Eye (tissue), 1 donor: Measurements from ENCODE around the gene CXCL5.
"Not testable (repeated sequence)": the region's sequence is repeated elsewhere in the genome, so short reads cannot be mapped to it uniquely, and the experiment has no call there.

Experiments
- DNase-seq: peaks from one replicate; pipeline ENCODE4 v3.0.0-alpha.2; 2015

Gene CXCL5

GRCh38 chr4:74014332-74014731, 15.9 kb upstream of the CXCL5 start:
- DNase-seq, result no peak

GRCh38 chr4:74013264-74013663, 14.8 kb upstream of the CXCL5 start:
- DNase-seq, result no peak

GRCh38 chr4:74012130-74012529, 13.7 kb upstream of the CXCL5 start:
- DNase-seq, result no peak

GRCh38 chr4:74009307-74009706, 10.8 kb upstream of the CXCL5 start:
- no peak for DNase-seq

- no peak for DNase-seq
Observed at GRCh38 chr4:74006009-74006476, 7.6 kb upstream of the CXCL5 start.

- DNase-seq, result no peak
Observed at GRCh38 chr4:74005528-74005927, 7.1 kb upstream of the CXCL5 start.

- no peak for DNase-seq
Observed at GRCh38 chr4:74004668-74005067, 6.2 kb upstream of the CXCL5 start.

GRCh38 chr4:74000301-74000700, 1.8 kb upstream of the CXCL5 start:
- DNase-seq, result no peak

GRCh38 chr4:73992050-73992449, 6.4 kb downstream of the CXCL5 start:
- DNase-seq, result no peak

- DNase-seq, result no peak
Observed at GRCh38 chr4:73991742-73992000, 6.8 kb downstream of the CXCL5 start.

- no peak for DNase-seq
Observed at GRCh38 chr4:73990988-73991741, 7.3 kb downstream of the CXCL5 start.

- no peak for DNase-seq
Observed at GRCh38 chr4:73989928-73990327, 8.5 kb downstream of the CXCL5 start.

- DNase-seq, result no peak
Observed at GRCh38 chr4:73989031-73989430, 9.4 kb downstream of the CXCL5 start.

- no peak for DNase-seq
Observed at GRCh38 chr4:73988061-73988460, 10.4 kb downstream of the CXCL5 start, which contains the start of gene PPBP. PPBP (minus strand) TSS chr4:73988190; CDS start chr4:73988103, 87 bp downstream.

GRCh38 chr4:73985528-73985852, 13.0 kb downstream of the CXCL5 start:
- DNase-seq, result no peak

- no peak for DNase-seq
Observed at GRCh38 chr4:73984736-73985527, 13.5 kb downstream of the CXCL5 start.

- DNase-seq, result not testable (repeated sequence)
Observed at GRCh38 chr4:73981175-73981574, 17.3 kb downstream of the CXCL5 start.

GRCh38 chr4:73979407-73979957, 19.0 kb downstream of the CXCL5 start:
- DNase-seq, result no peak

GRCh38 chr4:73978886-73979285, 19.6 kb downstream of the CXCL5 start:
- DNase-seq, result no peak

GRCh38 chr4:73976716-73977115, 21.8 kb downstream of the CXCL5 start:
- DNase-seq, result no peak

- no peak for DNase-seq
Observed at GRCh38 chr4:73976217-73976616, 22.3 kb downstream of the CXCL5 start.

- DNase-seq, result no peak
Observed at GRCh38 chr4:73974352-73974751, 24.1 kb downstream of the CXCL5 start.

- no peak for DNase-seq
Observed at GRCh38 chr4:73970945-73971344, 27.5 kb downstream of the CXCL5 start.

GRCh38 chr4:73970011-73970410, 28.5 kb downstream of the CXCL5 start:
- DNase-seq, result no peak
